ENCODE measurements around the gene SERPINB1. TPM values are rescaled to one million over a fixed set of nuclear protein-coding genes. Genes with fewer than 3 reads are reported as not detected.

SERPINB1 gene
- total RNA-seq, 1 donor: 32.6 TPM

DNA sequence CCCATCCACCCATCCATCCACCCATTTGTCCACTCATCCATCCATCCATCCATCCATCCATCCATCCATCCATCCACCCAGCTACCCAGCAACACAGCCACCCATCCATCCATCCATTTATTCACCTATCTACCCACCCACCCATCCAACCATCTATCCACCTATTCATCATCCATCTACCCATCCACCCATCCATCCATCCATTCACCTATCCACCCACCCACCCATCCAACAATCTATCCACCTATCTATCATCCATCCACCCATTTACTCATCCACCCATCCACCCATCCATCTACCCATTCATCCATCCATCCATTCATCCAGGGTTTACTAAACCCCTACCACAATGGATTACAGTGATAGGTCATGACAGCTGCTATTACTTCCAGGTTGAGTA lies 7.4 kb downstream of the SERPINB1 start:
- Histone ChIP-seq H4K20me1 (ENCODE audit: insufficient read depth, low read length) (no peaks in the 10 kb centered on the region), H2AFZ (ENCODE audit: low read length) (no peak overlapping the region), H3K36me3 (ENCODE audit: insufficient read depth, low read length) (peaks cover 36% of the 10 kb centered on the region), H3K27ac (ENCODE audit: low read depth, low read length) (no peak overlapping the region), H3K9me3 (ENCODE audit: low read depth, low read length) (no peaks in the 10 kb centered on the region), H3K27me3 (ENCODE audit: insufficient read depth, low read length) (no peaks in the 10 kb centered on the region), H3K4me2 (ENCODE audit: insufficient read depth, low read length) (no peak overlapping the region), H3K4me1 (ENCODE audit: insufficient read depth, low read length) (peaks cover 6% of the 10 kb centered on the region), H3K79me2 (ENCODE audit: insufficient read depth, low read length) (no peaks in the 10 kb centered on the region), H3K4me3 (ENCODE audit: insufficient read depth, low read length) (no peak overlapping the region)
- no peak for TF ChIP-seq CTCF (IDR thresholded peaks at IDR 0.05; ENCODE audit: extremely low read depth, low read depth, low read length)
- no peak for DNase-seq (ENCODE audit: insufficient read length, low spot score, missing footprints)

DNA sequence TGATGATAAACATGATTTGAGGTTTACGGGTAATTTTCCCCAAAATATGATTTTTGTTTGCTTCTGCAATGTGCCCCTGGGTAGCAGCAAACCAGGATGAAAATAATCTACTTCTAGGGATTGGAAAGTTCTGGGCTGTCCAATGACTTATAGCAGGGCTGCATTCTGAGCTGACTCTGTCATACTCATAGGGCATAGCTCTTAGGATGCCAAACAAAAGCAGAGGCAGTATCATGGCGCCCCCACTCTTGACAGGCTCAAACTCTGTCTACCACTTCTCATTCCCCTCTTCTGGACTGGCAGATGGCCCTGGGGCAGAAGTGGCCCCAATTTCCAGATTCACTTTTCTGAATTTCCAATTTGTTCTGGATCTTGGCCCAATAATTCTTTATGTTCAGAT lies 10.3 kb downstream of the SERPINB1 start:
- H3K27ac ChIP-seq (ENCODE audit: low read depth, low read length): no peak overlapping the region
- H3K79me2 ChIP-seq (ENCODE audit: insufficient read depth, low read length): no peaks in the 10 kb centered on the region
- H3K36me3 ChIP-seq (ENCODE audit: insufficient read depth, low read length): peaks cover 28% of the 10 kb centered on the region
- no peak for TF ChIP-seq CTCF (IDR thresholded peaks at IDR 0.05; ENCODE audit: extremely low read depth, low read depth, low read length)
- H2AFZ ChIP-seq (ENCODE audit: low read length): no peak overlapping the region
- H3K4me3 ChIP-seq (ENCODE audit: insufficient read depth, low read length): no peak overlapping the region
- H3K27me3 ChIP-seq (ENCODE audit: insufficient read depth, low read length): no peaks in the 10 kb centered on the region
- DNase-seq (ENCODE audit: insufficient read length, low spot score, missing footprints): no peak
- H4K20me1 ChIP-seq (ENCODE audit: insufficient read depth, low read length): no peaks in the 10 kb centered on the region
- no peaks in the 10 kb centered on the region for H3K4me1 ChIP-seq (ENCODE audit: insufficient read depth, low read length)
- H3K9me3 ChIP-seq (ENCODE audit: low read depth, low read length): no peaks in the 10 kb centered on the region
- no peak overlapping the region for H3K4me2 ChIP-seq (ENCODE audit: insufficient read depth, low read length)

GRCh38 chr6:2830183-2830582 lies 11.5 kb downstream of the SERPINB1 start:
- Histone ChIP-seq H4K20me1 (ENCODE audit: insufficient read depth, low read length) (no peaks in the 10 kb centered on the region), H2AFZ (ENCODE audit: low read length) (no peak overlapping the region), H3K4me3 (ENCODE audit: insufficient read depth, low read length) (no peak overlapping the region), H3K9me3 (ENCODE audit: low read depth, low read length) (no peaks in the 10 kb centered on the region), H3K79me2 (ENCODE audit: insufficient read depth, low read length) (no peaks in the 10 kb centered on the region), H3K27ac (ENCODE audit: low read depth, low read length) (no peak overlapping the region), H3K27me3 (ENCODE audit: insufficient read depth, low read length) (no peaks in the 10 kb centered on the region), H3K4me2 (ENCODE audit: insufficient read depth, low read length) (no peak overlapping the region), H3K36me3 (ENCODE audit: insufficient read depth, low read length) (peaks cover 17% of the 10 kb centered on the region), H3K4me1 (ENCODE audit: insufficient read depth, low read length) (no peaks in the 10 kb centered on the region)
- DNase-seq (ENCODE audit: insufficient read length, low spot score, missing footprints): no peak
- TF ChIP-seq CTCF (IDR thresholded peaks at IDR 0.05; ENCODE audit: extremely low read depth, low read depth, low read length): no peak

DNA sequence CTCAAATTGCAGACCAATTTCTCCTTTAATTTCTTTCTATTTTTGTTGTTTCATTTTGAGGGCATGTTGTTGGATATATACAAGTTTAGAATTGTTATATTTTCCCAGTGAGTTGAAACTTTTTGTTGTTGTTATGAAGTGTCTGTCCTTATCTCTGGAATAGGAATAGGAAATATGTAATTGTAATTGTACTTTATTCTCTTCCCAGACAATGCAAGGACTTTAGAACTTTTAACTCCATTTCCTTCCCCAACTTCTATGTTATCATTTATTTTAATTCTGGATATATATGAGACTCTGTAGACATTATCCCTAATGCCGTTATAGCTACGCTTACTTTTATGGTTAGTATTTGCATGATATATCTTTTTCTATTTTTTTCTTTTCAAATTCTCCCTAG lies 12.4 kb downstream of the SERPINB1 start:
- Histone ChIP-seq H2AFZ (ENCODE audit: low read length) (no peak overlapping the region), H3K27ac (ENCODE audit: low read depth, low read length) (no peak overlapping the region), H3K27me3 (ENCODE audit: insufficient read depth, low read length) (no peaks in the 10 kb centered on the region), H3K36me3 (ENCODE audit: insufficient read depth, low read length) (peaks cover 8% of the 10 kb centered on the region), H3K9me3 (ENCODE audit: low read depth, low read length) (no peaks in the 10 kb centered on the region), H3K4me2 (ENCODE audit: insufficient read depth, low read length) (no peak overlapping the region), H3K4me3 (ENCODE audit: insufficient read depth, low read length) (no peak overlapping the region), H3K4me1 (ENCODE audit: insufficient read depth, low read length) (no peaks in the 10 kb centered on the region), H3K79me2 (ENCODE audit: insufficient read depth, low read length) (no peaks in the 10 kb centered on the region), H4K20me1 (ENCODE audit: insufficient read depth, low read length) (no peaks in the 10 kb centered on the region)
- DNase-seq (ENCODE audit: insufficient read length, low spot score, missing footprints): no peak
- no peak for TF ChIP-seq CTCF (IDR thresholded peaks at IDR 0.05; ENCODE audit: extremely low read depth, low read depth, low read length)
